Measurements from ENCODE around the gene TXLNB.

GRCh38 chr6:139240161-139241010, 51.4 kb downstream of the TXLNB start:
- no peak for TF ChIP-seq CTCF (IDR thresholded peaks at IDR 0.05)
- TF ChIP-seq SMC3 (IDR thresholded peaks at IDR 0.05; ENCODE audit: low read depth, low read length), result no peak
- TF ChIP-seq GABPA (IDR thresholded peaks at IDR 0.05; ENCODE audit: low read depth), result no peak
- no peak for TF ChIP-seq ELF1 (IDR thresholded peaks at IDR 0.05)
- no peak for TF ChIP-seq POLR2AphosphoS5 (IDR thresholded peaks at IDR 0.05; ENCODE audit: low read depth, low read length)
- TF ChIP-seq RAD21 (IDR thresholded peaks at IDR 0.05; ENCODE audit: low read length), result no peak
